ENCODE data around the gene MACROH2A1.

DNA sequence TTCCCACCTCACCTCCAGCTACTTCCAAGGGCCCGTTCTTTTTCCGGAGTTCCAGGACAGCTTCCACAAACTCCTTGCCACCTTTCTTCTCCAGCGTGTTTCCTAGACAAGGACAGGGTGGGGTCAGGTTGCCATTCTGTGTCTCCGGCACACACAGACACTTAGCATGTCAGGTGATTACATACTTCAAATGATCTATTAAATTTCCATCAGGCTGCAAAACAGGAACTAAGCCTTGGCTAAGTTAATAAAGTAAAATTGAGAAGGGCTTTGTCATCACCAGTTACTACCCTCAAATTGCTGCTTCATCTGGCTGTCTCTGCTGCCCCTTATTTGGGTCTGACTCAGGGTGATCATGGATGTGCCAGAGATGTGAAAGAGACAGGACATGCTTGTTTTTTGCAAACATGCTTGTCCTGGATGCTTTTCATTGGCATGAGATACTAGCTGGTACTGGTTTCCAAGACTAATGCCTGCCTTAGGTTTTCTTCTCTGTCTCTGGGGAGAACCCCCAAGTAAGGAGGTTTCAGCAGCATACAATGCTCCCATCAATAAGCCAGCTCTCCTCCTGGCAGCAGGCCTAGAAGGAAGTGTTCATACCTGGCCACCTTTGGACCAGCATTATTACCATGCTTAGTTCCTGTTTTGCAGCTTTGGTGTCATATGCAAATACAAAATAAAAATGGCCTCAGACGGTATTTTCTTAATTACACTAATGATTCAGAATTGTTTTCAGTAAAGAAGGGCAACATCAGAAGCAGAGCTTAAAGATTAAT, 52.9 kb downstream of the MACROH2A1 start:
- TF ChIP-seq, protein P1, sequence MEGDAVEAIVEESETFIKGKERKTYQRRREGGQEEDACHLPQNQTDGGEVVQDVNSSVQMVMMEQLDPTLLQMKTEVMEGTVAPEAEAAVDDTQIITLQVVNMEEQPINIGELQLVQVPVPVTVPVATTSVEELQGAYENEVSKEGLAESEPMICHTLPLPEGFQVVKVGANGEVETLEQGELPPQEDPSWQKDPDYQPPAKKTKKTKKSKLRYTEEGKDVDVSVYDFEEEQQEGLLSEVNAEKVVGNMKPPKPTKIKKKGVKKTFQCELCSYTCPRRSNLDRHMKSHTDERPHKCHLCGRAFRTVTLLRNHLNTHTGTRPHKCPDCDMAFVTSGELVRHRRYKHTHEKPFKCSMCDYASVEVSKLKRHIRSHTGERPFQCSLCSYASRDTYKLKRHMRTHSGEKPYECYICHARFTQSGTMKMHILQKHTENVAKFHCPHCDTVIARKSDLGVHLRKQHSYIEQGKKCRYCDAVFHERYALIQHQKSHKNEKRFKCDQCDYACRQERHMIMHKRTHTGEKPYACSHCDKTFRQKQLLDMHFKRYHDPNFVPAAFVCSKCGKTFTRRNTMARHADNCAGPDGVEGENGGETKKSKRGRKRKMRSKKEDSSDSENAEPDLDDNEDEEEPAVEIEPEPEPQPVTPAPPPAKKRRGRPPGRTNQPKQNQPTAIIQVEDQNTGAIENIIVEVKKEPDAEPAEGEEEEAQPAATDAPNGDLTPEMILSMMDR (IDR thresholded peaks at IDR 0.05): no peak
- TF ChIP-seq POLR2A (IDR thresholded peaks at IDR 0.05): no peak
